SK-N-SH treated with all-trans-retinoic acid at 6 μM for 48 hours (cell line): ENCODE data around the gene CYGB.
"Not testable (repeated sequence)": the region's sequence is repeated elsewhere in the genome, so short reads cannot be mapped to it uniquely, and the experiment has no call there.

Experiments used
- ATAC-seq: fragments of 200-7000 bp; cut with Tn5 transposase; 3 replicates; pipeline ENCODE4 v1.9.1; 2020; ENCODE audit warnings: mild to moderate bottlenecking, moderate library complexity
- ARNTL ChIP-seq: fragments of 450-650 bp; formaldehyde crosslinking; IDR thresholded peaks from 2 replicates; pipeline ENCODE4 v1.5.0; 2020; ENCODE audit warnings: low read depth, mild to moderate bottlenecking, moderate library complexity, borderline replicate concordance
- CSDC2 ChIP-seq: fragments of 250-450 bp; sonication (Bioruptor Pico); IDR thresholded peaks from 2 replicates; pipeline ENCODE4 v1.5.0; 2020; ENCODE audit warnings: mild to moderate bottlenecking, moderate library complexity
- ESRRG ChIP-seq: fragments of 250-450 bp; sonication (Bioruptor Pico); IDR thresholded peaks from 2 replicates; pipeline ENCODE4 v1.6.1; 2021; ENCODE audit warnings: mild to moderate bottlenecking
- GLIS3 ChIP-seq: fragments of 250-450 bp; sonication (Bioruptor Pico); IDR thresholded peaks from 2 replicates; pipeline ENCODE4 v1.5.0; 2020; ENCODE audit warnings: mild to moderate bottlenecking, moderate library complexity
- ISL1 ChIP-seq: fragments of 250-450 bp; sonication (Bioruptor Pico); IDR thresholded peaks from 2 replicates; pipeline ENCODE4 v2.1.2; 2022; ENCODE audit warnings: mild to moderate bottlenecking, moderate library complexity
- PPARA ChIP-seq: fragments of 250-450 bp; sonication (Bioruptor Pico); IDR thresholded peaks from 2 replicates; pipeline ENCODE4 v1.5.0; 2020; ENCODE audit warnings: mild to moderate bottlenecking, borderline replicate concordance
- RARB ChIP-seq: fragments of 250-450 bp; sonication (Bioruptor Pico); IDR thresholded peaks from 2 replicates; pipeline ENCODE4 v1.8.0; 2021; ENCODE audit warnings: mild to moderate bottlenecking, moderate library complexity
- SNAI2 ChIP-seq: fragments of 250-450 bp; sonication (Bioruptor Pico); IDR thresholded peaks from 2 replicates; pipeline ENCODE4 v1.5.0; 2020; ENCODE audit warnings: mild to moderate bottlenecking, moderate library complexity
- TOX ChIP-seq: fragments of 250-450 bp; sonication (Bioruptor Pico); IDR thresholded peaks from 2 replicates; pipeline ENCODE4 v1.8.0; 2021; ENCODE audit warnings: mild to moderate bottlenecking, moderate library complexity, borderline replicate concordance
- ZC3H10 ChIP-seq: fragments of 250-450 bp; sonication (Bioruptor Pico); IDR thresholded peaks from 2 replicates; pipeline ENCODE4 v1.5.1; 2021; ENCODE audit warnings: mild to moderate bottlenecking, moderate library complexity
- ZFP3 ChIP-seq: fragments of 250-450 bp; sonication (Bioruptor Pico); IDR thresholded peaks from 2 replicates; pipeline ENCODE4 v1.5.0; 2020; ENCODE audit warnings: mild to moderate bottlenecking, moderate library complexity
- TF ChIP-seq, protein P1 (sequence below): fragments of 250-450 bp; sonication (Bioruptor Pico); IDR thresholded peaks from 2 replicates; pipeline ENCODE4 v1.8.0; 2021; ENCODE audit warnings: low read depth, mild to moderate bottlenecking, moderate library complexity, borderline replicate concordance
- TF ChIP-seq, protein P2 (sequence below): fragments of 250-450 bp; sonication (Bioruptor Pico); IDR thresholded peaks from 2 replicates; pipeline ENCODE4 v1.5.1; 2021; ENCODE audit warnings: mild to moderate bottlenecking, moderate library complexity
- TF ChIP-seq, protein P3 (sequence below): fragments of 250-450 bp; sonication (Bioruptor Pico); IDR thresholded peaks from 2 replicates; pipeline ENCODE4 v1.5.1; 2020; ENCODE audit warnings: low read depth, mild to moderate bottlenecking, moderate library complexity
- TF ChIP-seq, protein P4 (sequence below): fragments of 250-450 bp; sonication (Bioruptor Pico); IDR thresholded peaks from 2 replicates; pipeline ENCODE4 v1.8.0; 2020; ENCODE audit warnings: mild to moderate bottlenecking, moderate library complexity, borderline replicate concordance

Gene CYGB

DNA sequence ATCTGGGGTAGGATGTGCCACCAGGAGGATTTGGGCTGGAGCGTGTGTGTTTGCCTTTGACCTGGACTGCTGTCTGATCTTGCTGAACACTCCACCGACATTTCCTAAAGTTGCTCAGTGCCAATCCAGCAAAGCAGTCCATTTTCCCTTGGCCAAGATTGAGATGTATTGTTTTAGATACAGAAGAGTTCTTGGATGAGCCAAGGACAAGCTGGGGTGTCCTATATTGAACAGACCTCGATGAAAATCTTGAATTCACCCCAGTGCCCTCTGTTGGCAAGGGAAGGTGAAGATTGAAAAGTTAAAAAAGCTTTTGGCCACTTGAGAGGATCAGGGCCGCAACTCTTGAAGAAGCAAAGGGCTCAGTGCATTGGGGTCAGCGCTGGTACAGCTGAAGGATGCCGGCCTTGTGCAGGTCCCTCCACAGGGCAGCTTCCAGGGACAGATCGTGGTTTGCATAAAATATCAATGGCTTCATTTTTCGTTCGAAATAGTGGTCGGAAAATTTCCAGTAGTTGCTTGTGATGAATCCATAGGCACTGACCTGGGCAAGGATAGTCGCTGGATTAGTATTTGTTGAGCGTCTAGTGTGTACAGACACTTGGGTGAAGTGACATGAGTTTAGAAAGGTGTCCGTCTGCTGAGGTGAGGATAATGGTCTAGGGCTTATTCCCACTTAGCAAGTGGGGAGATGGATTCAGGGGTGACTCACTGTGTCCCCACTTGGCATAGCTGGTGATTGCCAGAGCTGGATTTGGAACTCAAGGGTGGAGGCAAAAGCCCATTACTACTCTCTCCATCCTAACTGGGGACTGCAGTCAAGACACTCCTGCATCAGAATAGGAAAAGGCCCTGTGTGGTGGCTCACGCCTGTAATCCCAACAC is 28.5 kb upstream of the CYGB start (continued):
- TF ChIP-seq, protein P1, sequence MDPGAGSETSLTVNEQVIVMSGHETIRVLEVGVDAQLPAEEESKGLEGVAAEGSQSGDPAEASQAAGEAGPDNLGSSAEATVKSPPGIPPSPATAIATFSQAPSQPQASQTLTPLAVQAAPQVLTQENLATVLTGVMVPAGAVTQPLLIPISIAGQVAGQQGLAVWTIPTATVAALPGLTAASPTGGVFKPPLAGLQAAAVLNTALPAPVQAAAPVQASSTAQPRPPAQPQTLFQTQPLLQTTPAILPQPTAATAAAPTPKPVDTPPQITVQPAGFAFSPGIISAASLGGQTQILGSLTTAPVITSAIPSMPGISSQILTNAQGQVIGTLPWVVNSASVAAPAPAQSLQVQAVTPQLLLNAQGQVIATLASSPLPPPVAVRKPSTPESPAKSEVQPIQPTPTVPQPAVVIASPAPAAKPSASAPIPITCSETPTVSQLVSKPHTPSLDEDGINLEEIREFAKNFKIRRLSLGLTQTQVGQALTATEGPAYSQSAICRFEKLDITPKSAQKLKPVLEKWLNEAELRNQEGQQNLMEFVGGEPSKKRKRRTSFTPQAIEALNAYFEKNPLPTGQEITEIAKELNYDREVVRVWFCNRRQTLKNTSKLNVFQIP (CRISPR knock-in tag) = no peak
- no peak for TF ChIP-seq ESRRG (CRISPR knock-in tag)
- no peak for TF ChIP-seq CSDC2
- no peak for TF ChIP-seq ARNTL (CRISPR knock-in tag)
- TF ChIP-seq, protein P2, sequence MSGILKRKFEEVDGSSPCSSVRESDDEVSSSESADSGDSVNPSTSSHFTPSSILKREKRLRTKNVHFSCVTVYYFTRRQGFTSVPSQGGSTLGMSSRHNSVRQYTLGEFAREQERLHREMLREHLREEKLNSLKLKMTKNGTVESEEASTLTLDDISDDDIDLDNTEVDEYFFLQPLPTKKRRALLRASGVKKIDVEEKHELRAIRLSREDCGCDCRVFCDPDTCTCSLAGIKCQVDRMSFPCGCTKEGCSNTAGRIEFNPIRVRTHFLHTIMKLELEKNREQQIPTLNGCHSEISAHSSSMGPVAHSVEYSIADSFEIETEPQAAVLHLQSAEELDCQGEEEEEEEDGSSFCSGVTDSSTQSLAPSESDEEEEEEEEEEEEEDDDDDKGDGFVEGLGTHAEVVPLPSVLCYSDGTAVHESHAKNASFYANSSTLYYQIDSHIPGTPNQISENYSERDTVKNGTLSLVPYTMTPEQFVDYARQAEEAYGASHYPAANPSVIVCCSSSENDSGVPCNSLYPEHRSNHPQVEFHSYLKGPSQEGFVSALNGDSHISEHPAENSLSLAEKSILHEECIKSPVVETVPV (CRISPR knock-in tag) = no peak
- TF ChIP-seq ZC3H10 (CRISPR knock-in tag) = no peak

DNA sequence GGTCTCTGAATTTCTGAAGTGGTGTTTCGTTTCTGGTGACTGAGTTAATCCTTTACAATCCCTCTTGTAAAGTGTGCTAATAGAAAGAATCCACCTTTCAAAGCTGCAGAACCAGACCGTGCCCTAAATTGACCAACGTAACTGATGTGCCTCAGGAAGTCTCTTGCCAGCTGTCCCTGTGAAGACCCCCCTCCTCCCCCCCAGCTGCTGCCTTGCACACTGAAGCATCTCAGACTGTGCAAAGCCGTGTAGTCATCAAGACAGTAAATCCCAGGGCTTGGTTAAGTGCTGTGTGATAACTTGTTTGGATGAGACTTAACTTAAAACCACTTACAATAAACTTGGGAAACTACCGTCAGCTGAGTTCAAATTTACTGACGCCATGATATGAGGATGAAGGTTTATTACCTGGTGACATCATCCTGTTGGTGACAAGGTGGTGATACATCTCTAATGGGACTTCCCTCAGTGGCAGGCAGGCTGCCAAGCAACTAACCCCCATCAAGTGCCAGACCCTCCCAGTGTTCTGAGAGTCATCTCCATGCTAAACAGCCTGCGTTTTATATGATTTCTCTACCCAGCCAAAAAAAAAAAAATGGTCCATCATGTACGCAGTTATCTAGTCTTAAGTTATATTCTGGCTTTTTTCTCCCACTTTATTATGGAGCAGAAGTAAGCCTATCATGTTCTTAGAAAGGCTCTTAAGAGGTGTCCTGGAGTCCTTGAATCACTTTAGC is 27.6 kb upstream of the CYGB start:
- TF ChIP-seq GLIS3 (CRISPR knock-in tag) = 0 out of 2 replicates have a peak, but pooled peaks have one; percentile 17
- ATAC-seq = not testable (repeated sequence)

DNA sequence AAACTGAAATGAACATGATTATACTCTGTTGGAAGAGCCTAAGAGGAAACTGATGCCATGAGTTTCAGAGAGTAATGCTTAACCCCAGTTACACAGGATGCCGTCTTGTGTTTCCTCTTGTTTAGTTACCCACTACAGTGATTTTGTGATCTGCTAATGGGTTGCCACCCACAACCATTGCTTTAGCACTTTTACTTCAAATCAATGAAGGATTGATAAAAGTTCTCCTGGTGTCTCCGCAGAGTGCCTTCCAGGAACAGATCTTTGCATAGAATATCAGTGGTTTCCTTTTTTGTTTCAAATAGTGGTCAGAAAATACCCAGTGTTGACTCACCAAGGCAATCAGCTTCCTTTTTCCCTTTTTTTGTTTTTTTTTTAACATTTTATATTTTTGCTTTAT is 25.9 kb upstream of the CYGB start:
- ATAC-seq = not testable (repeated sequence)

DNA sequence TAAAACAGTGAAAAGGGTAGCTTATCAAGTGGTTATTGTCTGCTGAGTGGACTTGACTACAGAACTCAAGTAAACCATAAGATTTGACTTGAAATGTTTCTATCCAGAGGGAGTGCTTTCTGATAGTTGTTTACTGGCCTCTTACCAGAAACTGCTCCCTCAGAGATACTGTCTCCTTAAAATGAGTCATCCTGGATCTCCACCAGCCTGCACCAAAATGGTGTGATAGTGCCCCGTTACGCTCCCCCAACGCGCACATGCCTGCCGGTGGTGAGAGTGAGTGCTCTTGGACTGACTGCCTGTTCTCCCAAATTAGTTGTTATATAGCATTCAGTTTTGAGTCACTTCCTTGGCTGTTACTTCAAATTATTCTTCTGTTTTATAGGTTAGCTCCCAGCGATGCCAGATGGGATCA is 25.2 kb upstream of the CYGB start:
- TF ChIP-seq ISL1 (CRISPR knock-in tag) = peak; percentile 51; the same call in 1 of the 2 replicates
- peak; percentile 64; the same call in 1 of the 2 replicates for TF ChIP-seq ZFP3 (CRISPR knock-in tag)
- no peak for TF ChIP-seq PPARA (CRISPR knock-in tag)
- ATAC-seq = peak; percentile 84

DNA sequence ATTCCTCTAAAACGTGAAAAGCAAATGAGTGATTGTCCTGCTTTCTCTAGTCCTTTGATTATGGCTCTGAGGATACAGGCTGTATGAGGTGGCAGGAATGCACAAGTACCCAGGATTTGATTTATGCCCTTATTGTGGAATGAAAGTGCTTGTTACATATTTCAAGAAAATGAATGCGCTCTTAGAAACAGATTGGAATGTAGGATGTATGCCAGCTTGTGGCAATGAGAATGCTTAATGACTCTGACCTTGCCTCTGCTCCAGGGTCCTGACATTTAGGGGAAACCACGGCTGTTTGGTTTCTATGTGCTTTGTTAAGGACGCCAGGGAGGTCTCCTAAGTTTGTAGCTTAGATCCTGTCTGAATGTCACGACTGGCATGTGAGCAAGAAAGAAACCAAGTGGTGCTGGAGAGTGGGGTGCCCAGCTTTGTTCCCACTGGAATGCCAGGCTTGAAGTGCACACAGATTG is 24.3 kb upstream of the CYGB start:
- no peak for TF ChIP-seq RARB (CRISPR knock-in tag)
- TF ChIP-seq, protein P3, sequence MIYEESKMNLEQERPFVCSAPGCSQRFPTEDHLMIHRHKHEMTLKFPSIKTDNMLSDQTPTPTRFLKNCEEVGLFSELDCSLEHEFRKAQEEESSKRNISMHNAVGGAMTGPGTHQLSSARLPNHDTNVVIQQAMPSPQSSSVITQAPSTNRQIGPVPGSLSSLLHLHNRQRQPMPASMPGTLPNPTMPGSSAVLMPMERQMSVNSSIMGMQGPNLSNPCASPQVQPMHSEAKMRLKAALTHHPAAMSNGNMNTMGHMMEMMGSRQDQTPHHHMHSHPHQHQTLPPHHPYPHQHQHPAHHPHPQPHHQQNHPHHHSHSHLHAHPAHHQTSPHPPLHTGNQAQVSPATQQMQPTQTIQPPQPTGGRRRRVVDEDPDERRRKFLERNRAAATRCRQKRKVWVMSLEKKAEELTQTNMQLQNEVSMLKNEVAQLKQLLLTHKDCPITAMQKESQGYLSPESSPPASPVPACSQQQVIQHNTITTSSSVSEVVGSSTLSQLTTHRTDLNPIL (CRISPR knock-in tag) = 0 out of 2 replicates have a peak, but pooled peaks have one; percentile 19
- TF ChIP-seq SNAI2 (CRISPR knock-in tag) = no peak
- peak; percentile 97 for TF ChIP-seq ISL1 (CRISPR knock-in tag)
- TF ChIP-seq, protein P1 (CRISPR knock-in tag) = no peak
- TF ChIP-seq TOX (CRISPR knock-in tag) = no peak
- TF ChIP-seq, protein P4, sequence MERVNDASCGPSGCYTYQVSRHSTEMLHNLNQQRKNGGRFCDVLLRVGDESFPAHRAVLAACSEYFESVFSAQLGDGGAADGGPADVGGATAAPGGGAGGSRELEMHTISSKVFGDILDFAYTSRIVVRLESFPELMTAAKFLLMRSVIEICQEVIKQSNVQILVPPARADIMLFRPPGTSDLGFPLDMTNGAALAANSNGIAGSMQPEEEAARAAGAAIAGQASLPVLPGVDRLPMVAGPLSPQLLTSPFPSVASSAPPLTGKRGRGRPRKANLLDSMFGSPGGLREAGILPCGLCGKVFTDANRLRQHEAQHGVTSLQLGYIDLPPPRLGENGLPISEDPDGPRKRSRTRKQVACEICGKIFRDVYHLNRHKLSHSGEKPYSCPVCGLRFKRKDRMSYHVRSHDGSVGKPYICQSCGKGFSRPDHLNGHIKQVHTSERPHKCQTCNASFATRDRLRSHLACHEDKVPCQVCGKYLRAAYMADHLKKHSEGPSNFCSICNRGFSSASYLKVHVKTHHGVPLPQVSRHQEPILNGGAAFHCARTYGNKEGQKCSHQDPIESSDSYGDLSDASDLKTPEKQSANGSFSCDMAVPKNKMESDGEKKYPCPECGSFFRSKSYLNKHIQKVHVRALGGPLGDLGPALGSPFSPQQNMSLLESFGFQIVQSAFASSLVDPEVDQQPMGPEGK (CRISPR knock-in tag) = peak; percentile 59; the same call in 1 of the 2 replicates
- peak; percentile 36; the same call in 1 of the 2 replicates for TF ChIP-seq GLIS3 (CRISPR knock-in tag)
- TF ChIP-seq, protein P2 (CRISPR knock-in tag) = no peak
- TF ChIP-seq, all 23 proteins: peak for 4
- ATAC-seq = peak; percentile 35
